22Rv1 (cell line): ENCODE data around the gene LRRC7.

Experiments used
- CTCF ChIP-seq: fragments of 450-650 bp; IDR thresholded peaks from 2 replicates; pipeline ENCODE4 v1.5.1; 2017; ENCODE audit warnings: mild to moderate bottlenecking
- ZFX ChIP-seq: fragments of 450-650 bp; IDR thresholded peaks from 2 replicates; pipeline ENCODE4 v1.6.1; 2017; ENCODE audit warnings: antibody characterized with exemption, borderline replicate concordance

GRCh38 chr1:70085521-70085920 lies 517.8 kb downstream of the LRRC7 start:
- TF ChIP-seq CTCF (no peak), ZFX (no peak)
